ENCODE results near the gene FSHR. TPM values are rescaled to one million over a fixed set of nuclear protein-coding genes. Genes with fewer than 3 reads are reported as not detected.

The FSHR gene
- total RNA-seq, 1 donor from 2014 or later, result not detected

- DNase-seq (ENCODE audit: extremely low spot score in 2 of 2), result no peak
- H3K4me3 ChIP-seq, result no peak overlapping the region
- H3K4me1 ChIP-seq, result no peaks in the 10 kb centered on the region
- H3K27me3 ChIP-seq, result no peaks in the 10 kb centered on the region
- no peaks in the 10 kb centered on the region for H3K9me3 ChIP-seq
- no peaks in the 10 kb centered on the region for H3K36me3 ChIP-seq
- H3K27ac ChIP-seq, result no peak overlapping the region
- intact Hi-C loops (cut with DNase I), result no loop called here
- TF ChIP-seq POLR2A (IDR thresholded peaks at IDR 0.05), result no peak
- no peak for TF ChIP-seq CTCF (IDR thresholded peaks at IDR 0.05)
- TF ChIP-seq POLR2AphosphoS5 (IDR thresholded peaks at IDR 0.05; ENCODE audit: insufficient read depth in 1 of 2, low read depth in 1 of 2), result no peak
Measured at GRCh38 chr2:49110571-49110970, 43.7 kb downstream of the FSHR start.

GRCh38 chr2:49108851-49109250 is 45.5 kb downstream of the FSHR start:
- Histone ChIP-seq H3K27me3 (no peaks in the 10 kb centered on the region), H3K9me3 (no peaks in the 10 kb centered on the region), H3K4me3 (no peak overlapping the region), H3K4me1 (no peaks in the 10 kb centered on the region), H3K36me3 (no peaks in the 10 kb centered on the region), H3K27ac (no peak overlapping the region)
- TF ChIP-seq POLR2AphosphoS5 (IDR thresholded peaks at IDR 0.05; ENCODE audit: insufficient read depth in 1 of 2, low read depth in 1 of 2), result no peak
- TF ChIP-seq POLR2A (IDR thresholded peaks at IDR 0.05), result no peak
- TF ChIP-seq CTCF (IDR thresholded peaks at IDR 0.05), result no peak
- intact Hi-C loops (cut with DNase I), result no loop called here
- DNase-seq (ENCODE audit: extremely low spot score in 2 of 2), result no peak

- DNase-seq (ENCODE audit: extremely low spot score in 2 of 2), result no peak
- intact Hi-C loops (cut with DNase I), result no loop called here
- Histone ChIP-seq H3K27me3 (no peaks in the 10 kb centered on the region), H3K9me3 (no peaks in the 10 kb centered on the region), H3K27ac (no peak overlapping the region), H3K4me3 (no peak overlapping the region), H3K4me1 (no peaks in the 10 kb centered on the region), H3K36me3 (no peaks in the 10 kb centered on the region)
- TF ChIP-seq POLR2AphosphoS5 (IDR thresholded peaks at IDR 0.05; ENCODE audit: insufficient read depth in 1 of 2, low read depth in 1 of 2) (no peak), POLR2A (IDR thresholded peaks at IDR 0.05) (no peak), CTCF (IDR thresholded peaks at IDR 0.05) (no peak)
Measured at GRCh38 chr2:49108436-49108835, 45.9 kb downstream of the FSHR start.

- Histone ChIP-seq H3K36me3 (no peaks in the 10 kb centered on the region), H3K9me3 (no peaks in the 10 kb centered on the region), H3K27me3 (no peaks in the 10 kb centered on the region), H3K4me3 (no peak overlapping the region), H3K27ac (no peak overlapping the region), H3K4me1 (no peaks in the 10 kb centered on the region)
- intact Hi-C loops (cut with DNase I), result no loop called here
- TF ChIP-seq POLR2AphosphoS5 (IDR thresholded peaks at IDR 0.05; ENCODE audit: insufficient read depth in 1 of 2, low read depth in 1 of 2), result no peak
- TF ChIP-seq CTCF (IDR thresholded peaks at IDR 0.05), result no peak
- no peak for TF ChIP-seq POLR2A (IDR thresholded peaks at IDR 0.05)
- no peak for DNase-seq (ENCODE audit: extremely low spot score in 2 of 2)
Measured at GRCh38 chr2:49105506-49105905, 48.8 kb downstream of the FSHR start.

- TF ChIP-seq CTCF (IDR thresholded peaks at IDR 0.05) (no peak), POLR2A (IDR thresholded peaks at IDR 0.05) (no peak), POLR2AphosphoS5 (IDR thresholded peaks at IDR 0.05; ENCODE audit: insufficient read depth in 1 of 2, low read depth in 1 of 2) (no peak)
- H3K4me1 ChIP-seq, result no peaks in the 10 kb centered on the region
- H3K36me3 ChIP-seq, result no peaks in the 10 kb centered on the region
- H3K27ac ChIP-seq, result no peak overlapping the region
- H3K9me3 ChIP-seq, result no peaks in the 10 kb centered on the region
- no peak overlapping the region for H3K4me3 ChIP-seq
- intact Hi-C loops (cut with DNase I), result no loop called here
- DNase-seq (ENCODE audit: extremely low spot score in 2 of 2), result no peak
- no peaks in the 10 kb centered on the region for H3K27me3 ChIP-seq
Measured at GRCh38 chr2:49102146-49102545, 52.2 kb downstream of the FSHR start.
